ENCODE results near the gene ZNF484. TPM values are rescaled to one million over a fixed set of nuclear protein-coding genes. Genes with fewer than 3 reads are reported as not detected.
"Not testable (repeated sequence)": the region's sequence is repeated elsewhere in the genome, so short reads cannot be mapped to it uniquely, and the experiment has no call there.

ZNF484 gene
- total and polyA plus RNA-seq, 7 experiments from 2014 or later, result 7.1 to 25.4 (median 13.7) TPM

- Mint-ChIP-seq H3K27me3 (peaks cover 46 to 55% (median 53%) of the 10 kb centered on the region in 5 donors), H3K4me1 (peaks cover 7 to 28% (median 10%) of the 10 kb centered on the region in 7 donors), H3K9me3 (no peaks in the 10 kb centered on the region), H3K36me3 (peaks cover 0 to 2% (median 0%) of the 10 kb centered on the region in 5 donors), H3K27ac (no peak overlapping the region), H3K4me3 (peak overlapping the region; percentile 51 to 88 (median 76))
- ATAC-seq (peak; percentile 52), DNase-seq (peak; percentile 12 to 47 (median 34))
- Histone ChIP-seq H3K4me1 (ENCODE audit: control insufficient read depth in 2 of 2, insufficient read depth in 2 of 2, low read length in 2 of 2) (peaks cover 6% of the 10 kb centered on the region in 2 donors), H3K27me3 (ENCODE audit: control insufficient read depth in 2 of 2, insufficient read depth in 2 of 2, low read length in 2 of 2) (peaks cover 21 to 34% of the 10 kb centered on the region in 2 donors), H3K36me3 (ENCODE audit: control insufficient read depth in 2 of 3, insufficient read depth in 3 of 3, low read length in 3 of 3) (no peaks in the 10 kb centered on the region), H3K9me3 (ENCODE audit: control insufficient read depth in 2 of 3, low read length in 3 of 3) (no peaks in the 10 kb centered on the region), H3K4me3 (ENCODE audit: low read length) (peak overlapping the region; percentile 57), H3K27ac (ENCODE audit: low read depth, low read length) (no peak overlapping the region)
- intact Hi-C loops (cut with micrococcal nuclease), result loop anchor here (1.0 to 5.0 kb wide), 4 partner anchors 43 to 91 kb away; partner anchors contain the start of genes BICD2 (in 1 of the 2) and ZNF484 (in 1 of the 2)
- ChIA-PET CTCF (interaction anchor here (1.1 to 1.4 kb wide), 3 partner anchors 17 to 140 kb away, joined by 3 to 7 read pairs (median 5); no protein-coding TSS in a partner anchor), POLR2A (interaction anchor here (0.8 to 1.5 kb wide), 6 partner anchors 21 to 157 kb away, joined by 3 to 8 read pairs (median 3); partner anchors contain the start of gene IPPK)
These were observed 69.8 kb downstream of the ZNF484 start for GRCh38 chr9:92807757-92808725.

GRCh38 chr9:92807031-92807756 is 70.6 kb downstream of the ZNF484 start:
- Histone ChIP-seq H3K4me1 (ENCODE audit: control insufficient read depth in 2 of 2, insufficient read depth in 2 of 2, low read length in 2 of 2) (peaks cover 6% of the 10 kb centered on the region in 2 donors), H3K36me3 (ENCODE audit: control insufficient read depth in 2 of 3, insufficient read depth in 3 of 3, low read length in 3 of 3) (no peaks in the 10 kb centered on the region), H3K27ac (ENCODE audit: low read depth, low read length) (no peak overlapping the region), H3K4me3 (ENCODE audit: low read length) (peak overlapping the region; percentile 30), H3K9me3 (ENCODE audit: control insufficient read depth in 2 of 3, low read length in 3 of 3) (no peaks in the 10 kb centered on the region), H3K27me3 (ENCODE audit: control insufficient read depth in 2 of 2, insufficient read depth in 2 of 2, low read length in 2 of 2) (peaks cover 19 to 30% of the 10 kb centered on the region in 2 donors)
- peaks cover 7 to 28% (median 10%) of the 10 kb centered on the region in 7 donors for H3K4me1 Mint-ChIP-seq
- no peak overlapping the region for H3K27ac Mint-ChIP-seq
- intact Hi-C loops (cut with micrococcal nuclease), result loop anchor here in 1 of 2 donors (5.0 kb wide), 2 partner anchors 70 to 90 kb away; partner anchors contain the start of gene ZNF484
- H3K9me3 Mint-ChIP-seq, result no peaks in the 10 kb centered on the region
- DNase-seq, result peak in 4 of 9 donors; percentile 4 to 25 (median 16)
- H3K4me3 Mint-ChIP-seq, result peak overlapping the region; percentile 25 to 88 (median 70)
- ATAC-seq, result no peak
- ChIA-PET POLR2A (interaction anchor here (0.8 to 1.5 kb wide), 4 partner anchors 137 to 158 kb away, joined by 3 to 8 read pairs (median 4); partner anchors contain the start of gene IPPK), CTCF (interaction anchor here (1.1 to 1.4 kb wide), 2 partner anchors 16 to 72 kb away, joined by 5 to 7 read pairs; no protein-coding TSS in a partner anchor)
- peaks cover 37 to 50% (median 44%) of the 10 kb centered on the region in 5 donors for H3K27me3 Mint-ChIP-seq
- H3K36me3 Mint-ChIP-seq, result peaks cover 0 to 2% (median 0%) of the 10 kb centered on the region in 5 donors

DNA sequence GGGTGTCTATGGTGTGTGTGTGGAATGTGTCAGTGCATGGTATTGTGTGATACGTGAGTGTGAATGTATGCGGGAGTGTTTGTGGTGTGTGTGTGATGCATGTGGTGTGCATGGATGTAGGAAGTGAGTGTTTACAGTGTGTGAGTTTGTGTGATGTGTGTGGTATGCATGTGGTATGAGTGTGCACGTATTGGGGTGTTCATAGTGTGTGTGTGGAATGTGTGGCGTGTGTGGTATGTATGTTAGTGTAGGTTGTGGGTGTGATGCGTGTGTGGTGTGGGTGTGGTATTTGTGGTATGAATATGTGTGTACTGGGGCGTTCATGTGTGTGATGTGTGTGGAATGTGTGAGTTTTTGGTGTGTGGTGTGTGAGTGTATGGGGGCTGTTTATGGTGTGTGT is 73.1 kb downstream of the ZNF484 start:
- H3K9me3 ChIP-seq (ENCODE audit: control insufficient read depth in 2 of 3, low read length in 3 of 3), result no peaks in the 10 kb centered on the region
- H3K27me3 ChIP-seq (ENCODE audit: control insufficient read depth in 2 of 2, insufficient read depth in 2 of 2, low read length in 2 of 2), result peaks cover 8 to 21% of the 10 kb centered on the region in 2 donors
- CTCF ChIA-PET, result no interaction called here
- Mint-ChIP-seq H3K36me3 (peaks cover 0 to 5% (median 0%) of the 10 kb centered on the region in 5 donors), H3K9me3 (peaks cover 0 to 2% (median 0%) of the 10 kb centered on the region in 11 donors), H3K4me1 (peaks cover 7 to 24% (median 10%) of the 10 kb centered on the region in 7 donors), H3K27ac (no peak overlapping the region), H3K27me3 (peaks cover 24 to 34% (median 25%) of the 10 kb centered on the region in 5 donors), H3K4me3 (no peak overlapping the region)
- H3K36me3 ChIP-seq (ENCODE audit: control insufficient read depth in 2 of 3, insufficient read depth in 3 of 3, low read length in 3 of 3), result no peaks in the 10 kb centered on the region
- DNase-seq (no peak), ATAC-seq (no peak)
- H3K4me3 ChIP-seq (ENCODE audit: low read length), result no peak overlapping the region
- POLR2A ChIA-PET, result no interaction called here
- H3K4me1 ChIP-seq (ENCODE audit: control insufficient read depth in 2 of 2, insufficient read depth in 2 of 2, low read length in 2 of 2), result peaks cover 3 to 4% of the 10 kb centered on the region in 2 donors
- no peak overlapping the region for H3K27ac ChIP-seq (ENCODE audit: low read depth, low read length)
- intact Hi-C loops (cut with micrococcal nuclease), result loop anchor here in 1 of 2 donors (5.0 kb wide), 2 partner anchors 73 to 87 kb away; partner anchors contain the start of gene ZNF484

- H3K36me3 ChIP-seq (ENCODE audit: control insufficient read depth in 2 of 3, insufficient read depth in 3 of 3, low read length in 3 of 3), result no peaks in the 10 kb centered on the region
- H3K27ac ChIP-seq (ENCODE audit: low read depth, low read length), result no peak overlapping the region
- ChIA-PET POLR2A (interaction anchor here (1.6 kb wide), 1 partner anchor 34 kb away, joined by 4 read pairs; the partner anchor contains the start of gene BICD2), CTCF (interaction anchor here (0.6 kb wide), 1 partner anchor 34 kb away, joined by 3 read pairs; no protein-coding TSS in a partner anchor)
- ATAC-seq (no peak), DNase-seq (no peak)
- no peaks in the 10 kb centered on the region for H3K9me3 ChIP-seq (ENCODE audit: control insufficient read depth in 2 of 3, low read length in 3 of 3)
- H3K4me3 Mint-ChIP-seq, result no peak overlapping the region
- H3K36me3 Mint-ChIP-seq, result peaks cover 0 to 8% (median 0%) of the 10 kb centered on the region in 5 donors
- no peak overlapping the region for H3K4me3 ChIP-seq (ENCODE audit: low read length)
- peaks cover 0 to 46% (median 18%) of the 10 kb centered on the region in 5 donors for H3K27me3 Mint-ChIP-seq
- H3K4me1 Mint-ChIP-seq, result peaks cover 0 to 11% (median 0%) of the 10 kb centered on the region in 7 donors
- H3K9me3 Mint-ChIP-seq, result peaks cover 0 to 3% (median 0%) of the 10 kb centered on the region in 11 donors
- intact Hi-C loops (cut with micrococcal nuclease), result loop anchor here in 1 of 2 donors (10.0 kb wide), 1 partner anchor 844 kb away; the partner anchor contains the start of gene ROR2
- H3K27me3 ChIP-seq (ENCODE audit: control insufficient read depth in 2 of 2, insufficient read depth in 2 of 2, low read length in 2 of 2), result no peaks in the 10 kb centered on the region
- no peaks in the 10 kb centered on the region for H3K4me1 ChIP-seq (ENCODE audit: control insufficient read depth in 2 of 2, insufficient read depth in 2 of 2, low read length in 2 of 2)
- no peak overlapping the region for H3K27ac Mint-ChIP-seq
These were observed 79.5 kb downstream of the ZNF484 start for GRCh38 chr9:92798358-92798757.

DNA sequence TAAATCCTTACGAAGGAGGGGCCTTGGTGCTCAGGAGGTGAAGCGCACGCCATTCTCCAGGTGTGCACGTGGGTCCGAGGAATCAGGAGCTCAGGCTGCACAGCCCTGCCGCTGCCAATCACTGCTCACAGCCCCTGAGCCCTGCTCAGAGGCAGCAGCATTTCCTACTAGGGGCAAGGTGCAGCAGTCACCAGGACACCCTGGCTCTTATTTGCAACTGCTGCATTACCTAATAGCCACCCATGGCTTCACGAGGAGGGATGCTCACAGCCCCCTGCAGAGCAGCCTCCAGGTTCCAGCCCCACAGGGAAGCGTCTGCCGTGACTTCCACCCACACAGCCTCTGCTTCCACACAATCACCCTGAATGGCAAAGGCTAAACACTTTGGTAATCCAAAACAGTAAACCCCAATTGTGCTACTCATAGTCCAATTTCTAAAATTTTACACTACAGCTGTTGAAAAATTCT is 81.5 kb downstream of the ZNF484 start:
- Mint-ChIP-seq H3K27me3 (peaks cover 0 to 46% (median 20%) of the 10 kb centered on the region in 5 donors), H3K4me1 (peaks cover 0 to 11% (median 0%) of the 10 kb centered on the region in 7 donors)
- H3K4me1 ChIP-seq (ENCODE audit: control insufficient read depth in 2 of 2, insufficient read depth in 2 of 2, low read length in 2 of 2); H3K36me3 Mint-ChIP-seq; H3K9me3 ChIP-seq (ENCODE audit: control insufficient read depth in 2 of 3, low read length in 3 of 3); H3K4me3 ChIP-seq (ENCODE audit: low read length); ATAC-seq; POLR2A ChIA-PET; H3K36me3 ChIP-seq (ENCODE audit: control insufficient read depth in 2 of 3, insufficient read depth in 3 of 3, low read length in 3 of 3); H3K9me3 Mint-ChIP-seq; H3K27me3 ChIP-seq (ENCODE audit: control insufficient read depth in 2 of 2, insufficient read depth in 2 of 2, low read length in 2 of 2); DNase-seq; H3K4me3 Mint-ChIP-seq; H3K27ac Mint-ChIP-seq; H3K27ac ChIP-seq (ENCODE audit: low read depth, low read length): not testable (repeated sequence)
- CTCF ChIA-PET, result interaction anchor here (1.4 kb wide), 1 partner anchor 657 kb away, joined by 4 read pairs; no protein-coding TSS in a partner anchor
- intact Hi-C loops (cut with micrococcal nuclease), result loop anchor here in 1 of 2 donors (10.0 kb wide), 1 partner anchor 842 kb away; the partner anchor contains the start of gene ROR2
